Measurements from ENCODE around the gene IFIT1.
"Not testable (repeated sequence)": the region's sequence is repeated elsewhere in the genome, so short reads cannot be mapped to it uniquely, and the experiment has no call there.

IFIT1 gene

GRCh38 chr10:89442289-89442688, 49.9 kb downstream of the IFIT1 start:
- no peak for DNase-seq

- DNase-seq, result not testable (repeated sequence)
Observed at GRCh38 chr10:89444819-89445218, 52.4 kb downstream of the IFIT1 start.

- no peak for DNase-seq
Observed at GRCh38 chr10:89450901-89451300, 58.5 kb downstream of the IFIT1 start.

- no peak for DNase-seq
Observed at GRCh38 chr10:89452193-89452592, 59.8 kb downstream of the IFIT1 start.

- DNase-seq, result no peak
Observed at GRCh38 chr10:89454561-89455347, 62.3 kb downstream of the IFIT1 start.

All from stimulated activated naive CD4-positive, alpha-beta T cell treated with Interleukin-2 at 50 U/mL for 16 hours (primary cell).